Heart right ventricle (tissue), 16 donors: Measurements from ENCODE around the gene LRRIQ4. TPM values are rescaled to one million over a fixed set of nuclear protein-coding genes. Genes with fewer than 3 reads are reported as not detected.

Experiments
- ATAC-seq, 8 donors: fragments of 200-7000 bp; cut with Tn5 transposase; one replicate each; pipeline ENCODE4 v1.9.1; 2020; ENCODE audit warnings: mild to moderate bottlenecking in 8 of 8, moderate library complexity in 8 of 8, moderate number of reproducible peaks in 1 of 8
- DNase-seq, 2 donors: peaks; one replicate each; pipeline ENCODE4 v3.0.0-alpha.2; 2020
- H3K27ac ChIP-seq, 10 donors: fragments of 200-600 bp; sonication (generic) in 2 of 10; one replicate each; pipeline versions ENCODE4 v1.5.0 to v1.8.0; 2020 to 2022; ENCODE audit warnings: mild to moderate bottlenecking in 3 of 10
- H3K27me3 ChIP-seq, 7 donors: fragments of 200-600 bp; one replicate each; pipeline ENCODE4 v1.8.0; 2021 to 2022; ENCODE audit warnings: mild to moderate bottlenecking in 2 of 7
- H3K36me3 ChIP-seq, 9 donors: fragments of 200-600 bp; sonication (generic) in 1 of 9; one replicate each; pipeline versions ENCODE4 v1.5.0 to v1.8.0; 2020 to 2022; ENCODE audit warnings: mild to moderate bottlenecking in 2 of 9
- H3K4me1 ChIP-seq, 9 donors: fragments of 200-600 bp; sonication (generic) in 1 of 9; one replicate each; pipeline versions ENCODE4 v1.5.0 to v1.8.0; 2020 to 2022; ENCODE audit warnings: mild to moderate bottlenecking in 4 of 9
- H3K4me3 ChIP-seq, 10 donors: fragments of 200-600 bp; sonication (generic) in 2 of 10; one replicate each; pipeline versions ENCODE4 v1.5.0 to v1.8.0; 2020 to 2022; ENCODE audit warnings: mild to moderate bottlenecking in 7 of 10, moderate library complexity in 2 of 10
- H3K9me3 ChIP-seq, 11 donors: fragments of 200-600 bp in 10 of 11; sonication (generic) in 2 of 11; one replicate each; pipeline versions ENCODE4 v1.5.0 to v1.8.0; 2013 to 2022; ENCODE audit warnings: mild to moderate bottlenecking in 2 of 11, control low read depth in 1 of 11, moderate library complexity in 1 of 11
- CTCF ChIP-seq, 9 donors: fragments of 200-600 bp; sonication (generic) in 2 of 9; IDR thresholded peaks; one replicate each; pipeline versions ENCODE4 v1.5.0 to v1.8.0; 2021 to 2022; ENCODE audit warnings: antibody characterized with exemption in 9 of 9, mild to moderate bottlenecking in 5 of 9, moderate library complexity in 1 of 9
- WGBS, 2 donors: extraction: QIAGEN DNeasy Blood & Tissue Kit; methylation state at CpG; one replicate each; pipeline ENCODE4 v1.1.7; 2013; ENCODE audit warnings: inconsistent platforms in 1 of 2; 5-methylcytosine and 5-hydroxymethylcytosine counted together
- intact Hi-C, 10 donors: fragments of 100-400 bp; cut with DNase I; formaldehyde crosslinking; loops; one replicate each; pipeline versions ENCODE4 v1.11.1 to v1.14.2; 2022
- polyA plus RNA-seq, 2 donors: library from polyadenylated mRNA; stranded (reverse); fragments of 200-250 nt; gene quantifications; one replicate each; pipeline ENCODE4 v1.2.3, GENCODE V29; 2013
- total RNA-seq, 10 donors: library from RNA; stranded (reverse); fragmentation: NEBNext Ultra II Directional in 3 of 10; extraction: Animal tissue kit (Norgen Biotek cat#: 25700) in 3 of 10; gene quantifications; one replicate each; pipeline versions ENCODE4 v1.2.1 to v1.2.4, GENCODE V29; 2021 to 2023
- donor health status: Arrhythmogenic right ventricular cardiomyopathy.
- donor health status: ischemic (EF 13 %, LVEDD 7.1; RV severe dilation, severe dysfunction).
- donor health status: healthy with polysubstance abuse.
- donor health status: DM: no; HTN: yes; CAD: no.
- donor health status: DM: no; HTN: no; CAD: no.
- donor health status: ischemic (EF 25% LVEDD 6.9; RV normal size, moderate dysfunction).
- donor health status: ischemic (EF 25% LVEDD 5.7; RV mildly dilated, moderate dysfunction).
- donor health status: healthy.
- donor health status: DM: yes; HTN: yes; CAD: no.
- donor health status: Ischemic cardiomyopathy.
- donor health status: ischemic (EF 35%, LVEDD 5.7; RV mildly dilated, moderate dysfunction).
- donor health status: nonischemic (EF 11% LVEDD 7.7; RV severe dilation, severe dysfunction).
- donor health status: DM: yes; HTN: yes; CAD: no.
- donor health status: PGD.
- donor health status: ischemic (EF 29% LVEDD 5.4; RV normal size, mild dysfunction).
- donor health status: nonischemic (EF 23%, LVEDD 6.1; RV moderate dilation, normal function).

Gene LRRIQ4
- total and polyA plus RNA-seq, 12 donors: 0.14 to 0.24 TPM; not detected in 10

DNA sequence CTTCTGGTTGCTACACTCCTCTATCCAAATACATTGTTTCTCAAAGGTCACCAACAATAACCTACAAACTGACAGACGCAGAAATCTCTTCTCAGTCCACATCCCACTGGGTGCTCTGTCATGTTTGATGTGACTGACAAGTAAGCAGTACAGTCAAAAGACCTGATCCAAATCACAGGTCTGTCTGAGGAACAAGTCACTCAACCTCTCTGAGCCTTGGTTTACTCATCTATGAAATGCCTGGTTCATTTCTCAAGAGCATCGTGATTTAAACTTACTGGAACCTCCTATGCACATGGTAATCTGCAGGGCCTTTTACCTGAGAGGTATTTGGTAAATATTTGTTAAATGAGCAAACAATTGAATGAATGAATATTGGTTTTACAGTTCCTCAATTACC, 51.6 kb downstream of the LRRIQ4 start:
- Histone ChIP-seq H3K27ac (no peak overlapping the region), H3K27me3 (peaks cover 0 to 4% (median 0%) of the 10 kb centered on the region in 7 donors), H3K4me1 (peaks cover 0 to 9% (median 0%) of the 10 kb centered on the region in 9 donors), H3K4me3 (no peak overlapping the region), H3K36me3 (no peaks in the 10 kb centered on the region), H3K9me3 (no peaks in the 10 kb centered on the region)
- WGBS, 2 donors: 93 to 96% methylated on average over 2 of the region's 2 CpGs
- TF ChIP-seq CTCF (IDR thresholded peaks at IDR 0.05): no peak
- no peak for ATAC-seq
- intact Hi-C loops: loop anchor here in 7 of 10 donors (2.0 to 10.0 kb wide), 5 partner anchors 101 to 191 kb away; partner anchors contain the start of genes SEC62 (in 6 of the 7) and GPR160 (in 2 of the 7)
- DNase-seq: no peak

DNA sequence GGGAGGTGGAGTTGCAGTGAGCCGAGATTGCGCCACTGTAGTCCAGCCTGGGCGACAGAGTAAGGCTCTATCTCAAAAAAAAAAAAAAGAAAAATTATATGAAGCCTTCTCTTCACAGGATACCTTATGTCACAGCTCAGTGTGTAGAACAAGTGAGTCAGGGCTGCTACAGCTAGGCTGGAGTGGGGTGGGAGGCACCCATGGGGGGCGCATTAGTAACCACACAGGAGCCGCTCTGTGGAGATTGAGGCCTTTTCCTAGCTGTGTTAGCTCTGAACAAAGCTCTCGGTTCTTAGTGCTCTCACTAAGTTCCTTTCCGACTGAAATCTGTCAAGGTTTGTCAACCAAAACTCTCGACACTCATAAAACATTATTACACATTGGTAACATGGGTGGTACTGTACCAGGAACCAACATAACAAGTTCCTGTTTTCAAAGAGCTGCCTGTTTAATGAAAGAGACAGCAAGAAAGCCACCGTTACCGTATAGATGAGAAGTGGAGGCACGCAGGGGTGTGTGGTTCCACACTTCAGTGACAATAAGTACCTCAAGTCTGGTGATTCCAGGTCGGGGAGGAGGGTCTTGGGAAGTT, 52.6 kb downstream of the LRRIQ4 start:
- Histone ChIP-seq H3K27ac (peak overlapping the region in 1 of 10 donors; percentile 43), H3K4me1 (peaks cover 0 to 9% (median 0%) of the 10 kb centered on the region in 9 donors), H3K36me3 (no peaks in the 10 kb centered on the region), H3K9me3 (no peaks in the 10 kb centered on the region), H3K4me3 (no peak overlapping the region), H3K27me3 (no peaks in the 10 kb centered on the region)
- intact Hi-C loops: loop anchor here in 5 of 10 donors (2.0 to 10.0 kb wide), 4 partner anchors 100 to 190 kb away; partner anchors contain the start of genes SEC62 (in 4 of the 5) and GPR160 (in 2 of the 5)
- DNase-seq: no peak
- no peak for ATAC-seq
- 83 to 86% methylated on average over 12 of the region's 12 CpGs for WGBS, 2 donors
- no peak for TF ChIP-seq CTCF (IDR thresholded peaks at IDR 0.05)

- Histone ChIP-seq H3K4me1 (peaks cover 0 to 9% (median 0%) of the 10 kb centered on the region in 9 donors), H3K27ac (no peak overlapping the region), H3K27me3 (peaks cover 0 to 2% (median 0%) of the 10 kb centered on the region in 7 donors), H3K9me3 (no peaks in the 10 kb centered on the region), H3K4me3 (no peak overlapping the region), H3K36me3 (no peaks in the 10 kb centered on the region)
- no peak for TF ChIP-seq CTCF (IDR thresholded peaks at IDR 0.05)
- WGBS, 2 donors: 92 to 93% methylated on average over 3 of the region's 3 CpGs
- intact Hi-C loops: loop anchor here in 4 of 10 donors (10.0 kb wide), 3 partner anchors 97 to 187 kb away; partner anchors contain the start of genes SEC62 (in 3 of the 4) and GPR160 (in 2 of the 4)
- ATAC-seq (no peak), DNase-seq (no peak)
Observed at GRCh38 chr3:169867584-169868210, 55.0 kb downstream of the LRRIQ4 start.

DNA sequence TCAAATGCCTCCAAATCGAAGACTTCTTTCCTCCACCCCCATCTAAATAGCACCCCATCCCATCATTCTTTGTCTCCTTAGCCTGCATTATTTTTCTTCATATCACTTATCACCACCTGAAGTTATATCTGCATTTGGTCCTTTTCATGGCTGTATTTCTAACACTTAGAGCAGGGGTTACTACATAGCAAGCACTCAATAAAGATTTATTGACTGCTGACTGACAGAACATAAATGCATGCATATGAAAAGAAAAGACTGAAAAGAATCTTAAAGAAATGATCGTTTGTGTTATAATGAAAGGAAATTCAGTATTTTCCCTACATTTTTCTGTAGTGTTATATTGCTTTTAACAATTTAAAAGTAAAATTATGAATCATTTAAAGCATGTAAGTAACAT, 55.7 kb downstream of the LRRIQ4 start:
- peaks cover 0 to 9% (median 0%) of the 10 kb centered on the region in 9 donors for H3K4me1 ChIP-seq
- ATAC-seq (no peak), DNase-seq (no peak)
- WGBS, 2 donors: 78 to 86% methylated on average over 2 of the region's 2 CpGs
- no peak overlapping the region for H3K4me3 ChIP-seq
- no peaks in the 10 kb centered on the region for H3K9me3 ChIP-seq
- no peak for TF ChIP-seq CTCF (IDR thresholded peaks at IDR 0.05)
- intact Hi-C loops: loop anchor here in 4 of 10 donors (10.0 kb wide), 3 partner anchors 96 to 186 kb away; partner anchors contain the start of genes SEC62 (in 3 of the 4) and GPR160 (in 2 of the 4)
- H3K36me3 ChIP-seq: no peaks in the 10 kb centered on the region
- H3K27me3 ChIP-seq: peaks cover 0 to 5% (median 0%) of the 10 kb centered on the region in 7 donors
- H3K27ac ChIP-seq: no peak overlapping the region
